Activated CD8-positive, alpha-beta T cell treated with anti-CD3 and anti-CD28 coated beads for 36 hours (primary cell): Measurements from ENCODE around the gene AP1AR. TPM values are rescaled to one million over a fixed set of nuclear protein-coding genes. Genes with fewer than 3 reads are reported as not detected.

ENCODE experiments used
- ATAC-seq: fragments of 200-7000 bp; cut with Tn5 transposase; one replicate; pipeline ENCODE4 v1.10.0; 2021; ENCODE audit warnings: mild to moderate bottlenecking, moderate library complexity
- CTCF ChIA-PET: fragments of 350-600 bp; sonication (Branson Sonifier 250); formaldehyde crosslinking; loops from one replicate; lab custom pipeline; 2021; ENCODE audit warnings: antibody characterized with exemption; lab: Charles Lee
- POLR2A ChIA-PET: fragments of 350-600 bp; sonication (Branson Sonifier 250); formaldehyde crosslinking; loops from one replicate; lab custom pipeline; 2021; ENCODE audit warnings: antibody characterized with exemption; lab: Charles Lee
- DNase-seq: peaks from one replicate; pipeline ENCODE4 v3.0.0-alpha.2; 2020
- H3K27ac Mint-ChIP-seq: one replicate; pipeline ENCODE4 v1.8.0; 2021; ENCODE audit warnings: mild to moderate bottlenecking, mixed read lengths
- H3K27me3 Mint-ChIP-seq: one replicate; pipeline ENCODE4 v1.8.0; 2021; ENCODE audit warnings: mixed read lengths
- H3K36me3 Mint-ChIP-seq: one replicate; pipeline ENCODE4 v1.8.0; 2021; ENCODE audit warnings: low read depth, mixed read lengths
- H3K4me1 Mint-ChIP-seq: one replicate; pipeline ENCODE4 v1.8.0; 2021; ENCODE audit warnings: low read depth, mixed read lengths
- H3K4me3 Mint-ChIP-seq: one replicate; pipeline ENCODE4 v1.8.0; 2021; ENCODE audit warnings: mild to moderate bottlenecking, moderate library complexity, mixed read lengths
- H3K9me3 Mint-ChIP-seq: one replicate; pipeline ENCODE4 v1.8.0; 2021; ENCODE audit warnings: mixed read lengths
- CTCF ChIP-seq: fragments of 200-600 bp; IDR thresholded peaks from one replicate; pipeline ENCODE4 v1.8.0; 2022; ENCODE audit warnings: antibody characterized with exemption, mild to moderate bottlenecking
- intact Hi-C: fragments of 100-400 bp; cut with micrococcal nuclease; formaldehyde crosslinking; loops from one replicate; pipeline ENCODE4 v1.10.0; 2022
- total RNA-seq, 2 experiments: library from RNA; stranded (reverse); gene quantifications; one replicate each; pipeline ENCODE4 v1.2.3, GENCODE V29; 2021

The AP1AR gene
- total RNA-seq, 2 experiments from 2014 or later = 15.5 to 17.7 TPM

GRCh38 chr4:112266823-112267222 lies 35.2 kb downstream of the AP1AR start:
- DNase-seq = no peak
- peak; percentile 41 for TF ChIP-seq CTCF
- Mint-ChIP-seq H3K27me3 (no peaks in the 10 kb centered on the region), H3K4me3 (no peak overlapping the region), H3K4me1 (peaks cover 24% of the 10 kb centered on the region), H3K27ac (no peak overlapping the region), H3K36me3 (peaks cover 14% of the 10 kb centered on the region), H3K9me3 (no peaks in the 10 kb centered on the region)
- ATAC-seq = no peak
- CTCF ChIA-PET = interaction anchor here (0.7 to 3.6 kb wide), 11 partner anchors 10 to 167 kb away, joined by 3 to 16 read pairs (median 3); partner anchors contain the start of gene TIFA
- POLR2A ChIA-PET = interaction anchor here (1.2 kb wide), 1 partner anchor 19 kb away, joined by 3 read pairs; no protein-coding TSS in a partner anchor
- intact Hi-C loops = no loop called here

GRCh38 chr4:112270051-112270450 lies 38.5 kb downstream of the AP1AR start:
- Mint-ChIP-seq H3K27ac (peak overlapping the region; percentile 78), H3K4me1 (peaks cover 52% of the 10 kb centered on the region), H3K27me3 (no peaks in the 10 kb centered on the region), H3K36me3 (peaks cover 24% of the 10 kb centered on the region), H3K9me3 (no peaks in the 10 kb centered on the region), H3K4me3 (no peak overlapping the region)
- no peak for TF ChIP-seq CTCF
- ChIA-PET CTCF (interaction anchor here (1.4 kb wide), 1 partner anchor 52 kb away, joined by 4 read pairs; no protein-coding TSS in a partner anchor), POLR2A (interaction anchor here (2.8 kb wide), 1 partner anchor 14 kb away, joined by 9 read pairs; no protein-coding TSS in a partner anchor)
- ATAC-seq (no peak), DNase-seq (no peak)
- intact Hi-C loops = no loop called here

- CTCF ChIA-PET = interaction anchor here (0.8 to 1.6 kb wide), 6 partner anchors 15 to 171 kb away, joined by 3 to 8 read pairs (median 4); partner anchors contain the start of gene TIFA
- Mint-ChIP-seq H3K27ac (peak overlapping the region; percentile 78), H3K4me1 (peaks cover 57% of the 10 kb centered on the region), H3K9me3 (no peaks in the 10 kb centered on the region), H3K4me3 (no peak overlapping the region), H3K27me3 (no peaks in the 10 kb centered on the region), H3K36me3 (peaks cover 29% of the 10 kb centered on the region)
- POLR2A ChIA-PET = interaction anchor here (1.0 to 2.8 kb wide), 4 partner anchors 8 to 16 kb away, joined by 3 to 14 read pairs (median 8); no protein-coding TSS in a partner anchor
- TF ChIP-seq CTCF = no peak
- ATAC-seq (peak; percentile 55), DNase-seq (no peak)
- intact Hi-C loops = no loop called here
Measured at GRCh38 chr4:112270640-112271421, 39.2 kb downstream of the AP1AR start.

GRCh38 chr4:112272292-112272691 lies 40.7 kb downstream of the AP1AR start:
- TF ChIP-seq CTCF = no peak
- peak overlapping the region; percentile 39 for H3K27ac Mint-ChIP-seq
- ChIA-PET POLR2A (interaction anchor here (1.2 to 2.8 kb wide), 4 partner anchors 9 to 30 kb away, joined by 3 to 14 read pairs (median 8); no protein-coding TSS in a partner anchor), CTCF (interaction anchor here (0.6 to 1.6 kb wide), 5 partner anchors 14 to 331 kb away, joined by 3 to 8 read pairs (median 3); partner anchors contain the start of gene TIFA)
- H3K4me1 Mint-ChIP-seq = peaks cover 61% of the 10 kb centered on the region
- ATAC-seq (no peak), DNase-seq (no peak)
- intact Hi-C loops = no loop called here
- H3K36me3 Mint-ChIP-seq = peaks cover 34% of the 10 kb centered on the region
- H3K4me3 Mint-ChIP-seq = no peak overlapping the region
- no peaks in the 10 kb centered on the region for H3K27me3 Mint-ChIP-seq
- no peaks in the 10 kb centered on the region for H3K9me3 Mint-ChIP-seq
